ENCODE measurements around the gene RNF217.

GRCh38 chr6:125102411-125102810 lies 140.2 kb downstream of the RNF217 start:
- no peak for TF ChIP-seq CTCF (IDR thresholded peaks at IDR 0.05)
- no peak for TF ChIP-seq POLR2A (IDR thresholded peaks at IDR 0.05)
- no peak for TF ChIP-seq EP300 (IDR thresholded peaks at IDR 0.05)
- no peak for TF ChIP-seq POLR2AphosphoS5 (IDR thresholded peaks at IDR 0.05)
